ENCODE measurements around the gene SH2D3C. TPM values are rescaled to one million over a fixed set of nuclear protein-coding genes. Genes with fewer than 3 reads are reported as not detected.
A peak's percentile ranks its signal among the peaks of the same experiment; 100 is the strongest.
"Not testable (repeated sequence)": the region's sequence is repeated elsewhere in the genome, so short reads cannot be mapped to it uniquely, and the experiment has no call there.

The SH2D3C gene
- total RNA-seq, 2 donors from 2014 or later, result 59.5 to 65.8 TPM

DNA sequence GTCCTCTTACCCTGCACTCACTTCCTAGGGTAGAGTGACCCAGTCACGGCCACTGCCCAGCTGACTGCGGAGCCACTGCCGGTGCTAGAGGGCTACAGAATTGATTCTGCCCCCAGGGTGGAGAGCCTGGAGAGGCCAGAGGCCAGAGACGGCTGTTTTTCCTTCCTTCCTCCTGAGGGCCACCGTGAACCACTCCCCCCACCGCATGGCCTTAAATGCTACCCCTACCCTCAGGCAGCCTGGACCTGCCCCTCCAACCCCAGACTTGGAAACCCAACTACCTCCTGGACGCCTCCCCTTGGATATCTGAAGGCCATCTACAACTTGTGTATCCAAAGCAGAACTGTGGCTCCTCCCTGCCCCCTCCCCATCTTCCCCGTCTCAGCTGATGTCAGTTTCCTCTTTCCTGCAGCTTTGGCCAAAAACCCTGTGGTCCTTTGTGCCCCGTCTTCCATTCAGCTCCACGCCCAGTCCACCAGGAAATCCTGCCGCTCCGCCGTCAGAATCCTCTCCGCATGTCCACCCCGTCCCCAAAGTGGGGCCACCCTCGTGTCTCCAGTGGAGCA lies 16.3 kb downstream of the SH2D3C start:
- H3K4me1 Mint-ChIP-seq (ENCODE audit: low read depth), result peaks cover 43% of the 10 kb centered on the region
- no peak for DNase-seq
- H3K27me3 Mint-ChIP-seq (ENCODE audit: low read depth), result no peaks in the 10 kb centered on the region
- H3K36me3 Mint-ChIP-seq (ENCODE audit: insufficient read depth in 2 of 2), result peaks cover 12 to 26% of the 10 kb centered on the region in 2 donors
- ATAC-seq (replicated peaks in 1 of 2), result no peak
- no peaks in the 10 kb centered on the region for H3K9me3 Mint-ChIP-seq
- no peak overlapping the region for H3K4me3 Mint-ChIP-seq
- peak overlapping the region; percentile 68 for H3K27ac Mint-ChIP-seq

GRCh38 chr9:127761491-127761956 lies 16.9 kb downstream of the SH2D3C start:
- Mint-ChIP-seq H3K27ac (no peak overlapping the region), H3K9me3 (no peaks in the 10 kb centered on the region)

GRCh38 chr9:127761061-127761460 lies 17.4 kb downstream of the SH2D3C start:
- H3K27me3 Mint-ChIP-seq (ENCODE audit: low read depth), result no peaks in the 10 kb centered on the region
- H3K27ac Mint-ChIP-seq, result no peak overlapping the region
- ATAC-seq (replicated peaks in 1 of 2) (no peak), DNase-seq (no peak)
- H3K36me3 Mint-ChIP-seq (ENCODE audit: insufficient read depth in 2 of 2), result peaks cover 9 to 21% of the 10 kb centered on the region in 2 donors
- no peaks in the 10 kb centered on the region for H3K9me3 Mint-ChIP-seq
- no peak overlapping the region for H3K4me3 Mint-ChIP-seq
- peaks cover 32% of the 10 kb centered on the region for H3K4me1 Mint-ChIP-seq (ENCODE audit: low read depth)

More at GRCh38 chr9:127761491-127761956, 16.9 kb downstream of the SH2D3C start:
- no peaks in the 10 kb centered on the region for H3K27me3 Mint-ChIP-seq (ENCODE audit: low read depth)
- peaks cover 11 to 25% of the 10 kb centered on the region in 2 donors for H3K36me3 Mint-ChIP-seq (ENCODE audit: insufficient read depth in 2 of 2)
- ATAC-seq (replicated peaks in 1 of 2), result no peak
- DNase-seq, result no peak
- H3K4me3 Mint-ChIP-seq, result no peak overlapping the region
- peaks cover 37% of the 10 kb centered on the region for H3K4me1 Mint-ChIP-seq (ENCODE audit: low read depth)

DNA sequence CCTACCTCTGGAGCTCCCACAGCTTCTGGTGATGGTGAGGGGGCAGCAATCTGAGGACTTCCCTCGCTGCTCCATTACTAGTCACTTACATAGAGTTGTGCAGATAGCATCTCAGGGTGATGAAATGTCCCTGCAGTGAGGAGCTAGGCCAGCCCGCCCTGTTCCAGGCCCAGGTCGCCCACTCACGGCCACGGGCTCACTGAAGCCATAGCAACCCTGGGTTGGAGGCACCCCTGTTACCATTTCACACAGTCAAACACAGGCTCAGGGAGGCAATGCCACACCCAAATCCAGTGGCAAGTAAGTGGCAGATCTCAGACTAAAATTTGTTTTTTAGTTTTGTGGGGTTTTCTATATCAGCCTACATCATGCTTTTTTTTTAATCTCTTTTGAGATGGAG lies 19.6 kb downstream of the SH2D3C start:
- peaks cover 10% of the 10 kb centered on the region for H3K4me1 Mint-ChIP-seq (ENCODE audit: low read depth)
- peak overlapping the region; percentile 67 for H3K27ac Mint-ChIP-seq
- ATAC-seq (replicated peaks in 1 of 2) (no peak), DNase-seq (no peak)
- H3K36me3 Mint-ChIP-seq (ENCODE audit: insufficient read depth in 2 of 2), result peaks cover 3 to 10% of the 10 kb centered on the region in 2 donors
- H3K27me3 Mint-ChIP-seq (ENCODE audit: low read depth), result no peaks in the 10 kb centered on the region
- H3K4me3 Mint-ChIP-seq, result no peak overlapping the region
- no peaks in the 10 kb centered on the region for H3K9me3 Mint-ChIP-seq

- H3K4me3 Mint-ChIP-seq; H3K4me1 Mint-ChIP-seq (ENCODE audit: low read depth); H3K27ac Mint-ChIP-seq; H3K36me3 Mint-ChIP-seq (ENCODE audit: insufficient read depth in 2 of 2); ATAC-seq (replicated peaks in 1 of 2); DNase-seq; H3K9me3 Mint-ChIP-seq; H3K27me3 Mint-ChIP-seq (ENCODE audit: low read depth): not testable (repeated sequence)
These were observed 21.7 kb downstream of the SH2D3C start for GRCh38 chr9:127756776-127757175.

DNA sequence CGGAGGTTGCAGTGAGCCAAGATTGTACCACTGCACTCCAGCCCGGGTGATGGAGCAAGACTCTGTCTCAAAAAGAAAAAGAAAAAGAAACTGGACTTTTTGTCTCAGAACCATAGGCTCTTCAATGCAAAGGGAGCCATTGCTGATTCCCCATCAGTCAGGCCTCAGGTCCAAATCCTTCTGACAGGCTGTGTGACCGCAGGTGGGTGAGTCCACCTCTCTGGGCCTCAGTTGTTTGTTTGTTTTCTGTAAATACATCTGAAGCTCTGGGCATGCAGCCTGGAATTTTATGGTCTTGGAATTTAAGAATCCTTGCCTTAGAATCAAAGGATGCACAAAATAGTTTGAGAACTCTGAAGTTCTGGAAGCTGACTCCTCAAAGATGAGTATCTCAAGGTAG lies 22.2 kb downstream of the SH2D3C start:
- no peaks in the 10 kb centered on the region for H3K27me3 Mint-ChIP-seq (ENCODE audit: low read depth)
- H3K36me3 Mint-ChIP-seq (ENCODE audit: insufficient read depth in 2 of 2), result peaks cover 2 to 5% of the 10 kb centered on the region in 2 donors
- H3K4me3 Mint-ChIP-seq, result no peak overlapping the region
- DNase-seq (no peak), ATAC-seq (replicated peaks in 1 of 2) (no peak)
- no peak overlapping the region for H3K27ac Mint-ChIP-seq
- no peaks in the 10 kb centered on the region for H3K9me3 Mint-ChIP-seq
- no peaks in the 10 kb centered on the region for H3K4me1 Mint-ChIP-seq (ENCODE audit: low read depth)

- no peak overlapping the region for H3K4me3 Mint-ChIP-seq
- H3K36me3 Mint-ChIP-seq (ENCODE audit: insufficient read depth in 2 of 2), result peaks cover 0 to 10% of the 10 kb centered on the region in 2 donors
- ATAC-seq (replicated peaks in 1 of 2) (no peak), DNase-seq (no peak)
- H3K4me1 Mint-ChIP-seq (ENCODE audit: low read depth), result no peaks in the 10 kb centered on the region
- H3K9me3 Mint-ChIP-seq, result no peaks in the 10 kb centered on the region
- H3K27me3 Mint-ChIP-seq (ENCODE audit: low read depth), result no peaks in the 10 kb centered on the region
- H3K27ac Mint-ChIP-seq, result no peak overlapping the region
These were observed 23.1 kb downstream of the SH2D3C start for GRCh38 chr9:127755061-127756060.

DNA sequence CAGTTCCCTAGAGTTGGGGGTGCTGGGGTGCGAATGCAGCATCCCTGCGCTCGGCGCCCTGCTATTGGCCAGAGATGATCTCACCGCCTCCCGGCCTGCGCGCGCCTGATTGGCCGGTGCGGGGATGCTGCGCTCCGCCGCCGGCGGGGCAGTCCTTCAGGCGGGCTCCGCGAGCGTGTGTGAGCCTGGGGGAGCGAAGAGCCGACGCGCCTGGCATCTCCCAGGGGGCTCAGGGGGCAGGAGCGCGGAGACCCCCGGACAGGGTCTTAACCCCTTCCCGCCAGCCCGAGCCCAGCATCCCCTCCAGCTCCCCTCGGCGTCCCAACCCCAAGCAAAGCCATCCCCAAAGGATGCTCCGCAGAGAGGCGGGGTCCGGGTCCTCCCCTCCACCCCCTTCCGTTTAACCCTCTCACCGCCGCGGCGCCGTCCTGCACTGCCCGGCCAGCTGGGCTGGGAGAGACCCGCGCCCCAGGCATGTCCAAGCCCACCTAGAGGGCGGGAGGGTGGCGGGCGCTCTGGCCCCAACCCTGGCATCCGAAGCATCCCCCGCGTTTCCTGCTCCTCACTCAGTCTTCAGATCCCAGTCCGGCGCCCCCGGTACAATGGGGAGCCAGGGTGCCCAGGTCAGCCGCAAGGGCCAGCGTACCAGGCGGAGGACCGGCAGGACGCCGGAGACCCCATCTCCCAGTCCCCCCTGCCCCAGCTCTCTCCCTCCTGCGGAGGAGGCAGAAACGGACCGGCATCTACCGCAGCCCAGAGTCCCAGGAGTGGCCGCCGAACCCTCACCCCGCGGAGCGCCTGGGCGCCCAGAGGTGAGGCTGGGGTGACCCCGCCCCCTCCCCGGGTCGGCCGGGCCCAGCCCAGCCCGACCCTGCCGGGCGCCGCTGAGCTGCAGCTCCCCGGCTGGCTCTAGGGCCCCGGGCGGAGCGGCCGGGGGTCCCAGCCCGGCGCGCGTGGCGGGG lies 24.1 kb downstream of the SH2D3C start:
- ATAC-seq (replicated peaks in 1 of 2), result no peak

DNA sequence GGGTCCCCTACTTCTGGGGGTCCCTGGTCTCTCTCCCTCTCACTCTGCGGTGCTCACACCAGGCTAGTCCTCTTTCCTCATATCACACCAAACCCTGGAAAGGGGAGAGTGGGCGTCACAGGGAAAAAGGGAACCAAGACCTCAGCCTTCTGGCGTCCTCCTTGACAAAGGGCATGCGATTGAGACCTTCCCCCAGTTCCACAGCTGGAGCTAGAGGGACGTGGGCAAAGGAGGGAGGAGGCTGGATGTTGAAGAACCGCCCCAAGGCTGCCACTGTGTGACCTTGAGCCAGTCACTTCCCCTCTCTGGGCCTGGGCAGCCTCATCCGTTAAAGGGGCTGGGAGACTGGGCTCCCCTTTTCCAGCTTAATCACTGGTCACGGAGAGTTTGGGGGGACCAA lies 24.8 kb downstream of the SH2D3C start:
- DNase-seq (no peak), ATAC-seq (replicated peaks in 1 of 2) (no peak)
- no peaks in the 10 kb centered on the region for H3K27me3 Mint-ChIP-seq (ENCODE audit: low read depth)
- H3K4me3 Mint-ChIP-seq, result no peak overlapping the region
- peaks cover 0 to 9% of the 10 kb centered on the region in 2 donors for H3K36me3 Mint-ChIP-seq (ENCODE audit: insufficient read depth in 2 of 2)
- H3K27ac Mint-ChIP-seq, result no peak overlapping the region
- no peaks in the 10 kb centered on the region for H3K4me1 Mint-ChIP-seq (ENCODE audit: low read depth)
- no peaks in the 10 kb centered on the region for H3K9me3 Mint-ChIP-seq

More for the DNA sequence above, 24.1 kb downstream of the SH2D3C start:
- no peak overlapping the region for H3K4me3 Mint-ChIP-seq
- H3K27me3 Mint-ChIP-seq (ENCODE audit: low read depth), result no peaks in the 10 kb centered on the region
- no peaks in the 10 kb centered on the region for H3K9me3 Mint-ChIP-seq
- peaks cover 0 to 11% of the 10 kb centered on the region in 2 donors for H3K36me3 Mint-ChIP-seq (ENCODE audit: insufficient read depth in 2 of 2)
- DNase-seq, result no peak
- no peaks in the 10 kb centered on the region for H3K4me1 Mint-ChIP-seq (ENCODE audit: low read depth)
- no peak overlapping the region for H3K27ac Mint-ChIP-seq

DNA sequence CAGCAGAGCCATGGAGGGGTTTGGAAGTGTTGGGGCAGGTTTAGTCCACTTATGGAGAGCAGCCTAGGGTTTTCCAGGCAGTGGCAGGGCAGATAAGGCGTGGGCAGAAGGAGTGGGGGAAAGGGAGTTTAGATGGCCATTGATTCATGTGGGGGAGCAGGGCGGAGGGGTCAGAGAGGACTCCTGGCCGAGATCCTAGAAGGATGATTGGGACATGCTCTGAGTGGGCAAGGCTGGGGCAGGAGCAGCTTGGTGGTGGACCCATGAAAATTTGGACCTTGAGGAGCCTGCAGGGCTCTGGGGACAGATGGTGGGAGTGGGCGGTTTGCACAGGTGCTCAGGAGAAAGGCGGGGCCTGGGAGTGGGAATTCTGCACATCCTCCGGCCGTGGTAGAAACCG lies 25.3 kb downstream of the SH2D3C start:
- Mint-ChIP-seq H3K36me3 (ENCODE audit: insufficient read depth in 2 of 2) (peaks cover 0 to 7% of the 10 kb centered on the region in 2 donors), H3K9me3 (no peaks in the 10 kb centered on the region), H3K27me3 (ENCODE audit: low read depth) (no peaks in the 10 kb centered on the region), H3K4me1 (ENCODE audit: low read depth) (no peaks in the 10 kb centered on the region), H3K4me3 (no peak overlapping the region), H3K27ac (no peak overlapping the region)
- ATAC-seq (replicated peaks in 1 of 2) (no peak), DNase-seq (no peak)

DNA sequence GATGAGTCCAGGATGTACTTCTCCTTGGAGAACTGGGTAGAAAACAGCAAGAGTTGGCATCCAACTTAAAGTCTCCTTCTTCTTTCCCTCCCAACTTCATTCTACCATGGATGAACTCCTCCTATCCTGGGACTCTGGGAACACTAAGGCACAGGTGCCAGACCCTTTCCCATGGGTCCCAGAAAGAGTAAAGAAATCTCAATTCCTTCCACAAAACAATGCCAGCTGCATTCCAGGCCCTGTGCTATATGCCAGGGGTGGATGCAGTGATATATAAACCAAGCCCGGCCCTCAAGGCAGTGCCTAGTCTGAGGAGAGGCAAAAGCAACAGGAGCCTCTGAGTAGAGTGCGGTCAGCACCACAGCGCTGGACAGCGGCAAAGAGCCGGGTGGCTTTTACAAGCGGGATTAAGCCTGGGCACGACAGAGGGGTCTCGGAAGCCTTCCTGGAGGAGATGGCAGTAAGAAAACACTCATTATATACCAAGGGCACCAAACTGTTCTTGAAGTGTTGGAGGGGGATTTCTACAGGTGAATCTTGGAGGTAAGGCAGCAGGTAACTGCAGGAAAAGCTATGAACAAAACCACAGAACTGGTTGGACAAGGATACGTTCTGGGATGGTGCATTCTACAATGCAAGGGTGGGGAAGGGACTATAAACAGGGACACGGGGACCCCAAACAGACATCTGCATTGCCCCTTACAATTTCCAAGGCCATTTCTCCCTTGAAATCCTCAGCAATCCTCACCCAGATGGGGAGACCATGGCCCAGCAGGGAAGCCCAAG lies 27.0 kb downstream of the SH2D3C start:
- H3K4me3 Mint-ChIP-seq, result no peak overlapping the region
- ATAC-seq (replicated peaks in 1 of 2) (no peak), DNase-seq (no peak)
- H3K9me3 Mint-ChIP-seq, result no peaks in the 10 kb centered on the region
- H3K27ac Mint-ChIP-seq, result no peak overlapping the region
- no peaks in the 10 kb centered on the region for H3K27me3 Mint-ChIP-seq (ENCODE audit: low read depth)
- H3K4me1 Mint-ChIP-seq (ENCODE audit: low read depth), result peaks cover 9% of the 10 kb centered on the region
- H3K36me3 Mint-ChIP-seq (ENCODE audit: insufficient read depth in 2 of 2), result peaks cover 0 to 10% of the 10 kb centered on the region in 2 donors

Measured in activated T-cell treated with anti-CD3 and anti-CD28 coated beads, Interleukin-2, amount 50 U/mL, for 72 hours (primary cell).